ENCODE measurements around the gene PGC. TPM values are rescaled to one million over a fixed set of nuclear protein-coding genes. Genes with fewer than 3 reads are reported as not detected.

Gene PGC
- total RNA-seq, 1 donor from 2014 or later: not detected

- no peak for DNase-seq (ENCODE audit: extremely low read depth, low read depth, low spot score)
These were observed 45.0 kb downstream of the PGC start for GRCh38 chr6:41702089-41702745.

GRCh38 chr6:41700463-41701347, 46.5 kb downstream of the PGC start:
- DNase-seq (ENCODE audit: extremely low read depth, low read depth, low spot score): no peak

- DNase-seq (ENCODE audit: extremely low read depth, low read depth, low spot score): no peak
These were observed 48.1 kb downstream of the PGC start for GRCh38 chr6:41699063-41699462.

GRCh38 chr6:41697861-41698781, 49.1 kb downstream of the PGC start:
- DNase-seq (ENCODE audit: extremely low read depth, low read depth, low spot score): peak; percentile 16

- DNase-seq (ENCODE audit: extremely low read depth, low read depth, low spot score): no peak
These were observed 50.4 kb downstream of the PGC start for GRCh38 chr6:41696788-41697187.

- no peak for DNase-seq (ENCODE audit: extremely low read depth, low read depth, low spot score)
These were observed 51.4 kb downstream of the PGC start for GRCh38 chr6:41695825-41696224.

- DNase-seq (ENCODE audit: extremely low read depth, low read depth, low spot score): no peak
These were observed 52.2 kb downstream of the PGC start for GRCh38 chr6:41694815-41695526.

- no peak for DNase-seq (ENCODE audit: extremely low read depth, low read depth, low spot score)
These were observed 53.6 kb downstream of the PGC start for GRCh38 chr6:41693281-41694240.

GRCh38 chr6:41692730-41693129, 54.5 kb downstream of the PGC start:
- no peak for DNase-seq (ENCODE audit: extremely low read depth, low read depth, low spot score)

GRCh38 chr6:41692080-41692675, 55.0 kb downstream of the PGC start:
- DNase-seq (ENCODE audit: extremely low read depth, low read depth, low spot score): no peak

- DNase-seq (ENCODE audit: extremely low read depth, low read depth, low spot score): no peak
These were observed 55.6 kb downstream of the PGC start for GRCh38 chr6:41691426-41692079.

- no peak for DNase-seq (ENCODE audit: extremely low read depth, low read depth, low spot score)
These were observed 56.5 kb downstream of the PGC start for GRCh38 chr6:41690541-41691330.

- no peak for DNase-seq (ENCODE audit: extremely low read depth, low read depth, low spot score)
These were observed 57.8 kb downstream of the PGC start for GRCh38 chr6:41689171-41690008.

- DNase-seq (ENCODE audit: extremely low read depth, low read depth, low spot score): no peak
These were observed 58.8 kb downstream of the PGC start for GRCh38 chr6:41688256-41688965.

GRCh38 chr6:41687501-41688175, 59.6 kb downstream of the PGC start:
- DNase-seq (ENCODE audit: extremely low read depth, low read depth, low spot score): no peak
